Measurements from ENCODE around the gene FBXL14. TPM values are rescaled to one million over a fixed set of nuclear protein-coding genes. Genes with fewer than 3 reads are reported as not detected.

Gene FBXL14
- total and polyA plus RNA-seq, 4 donors: 4.4 to 23.0 (median 13.1) TPM

DNA sequence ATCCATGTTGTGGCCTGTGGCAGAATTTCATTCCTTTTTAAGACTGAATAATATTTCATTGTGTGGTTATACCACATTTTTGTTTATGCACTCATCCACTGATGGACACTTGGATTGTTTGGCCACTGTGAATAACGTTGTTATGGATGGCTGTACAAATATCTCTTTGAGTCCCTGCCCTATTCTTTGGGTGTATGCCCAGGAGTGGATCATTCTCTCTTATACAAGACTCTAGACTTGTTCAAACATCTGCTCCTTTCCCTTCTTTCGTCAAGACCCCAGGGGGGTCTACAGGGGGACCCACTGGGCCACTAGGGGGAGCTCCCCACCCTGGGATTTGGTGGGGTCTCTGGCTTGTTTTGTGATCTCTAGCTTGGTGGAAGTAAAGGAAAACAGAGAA is 77.4 kb downstream of the FBXL14 start:
- Histone ChIP-seq H3K4me1 (ENCODE audit: control insufficient read depth in 5 of 5, insufficient read depth in 5 of 5, low read length in 5 of 5) (peaks cover 0 to 11% (median 0%) of the 10 kb centered on the region in 5 donors), H3K9me3 (ENCODE audit: control insufficient read depth in 4 of 4, insufficient read depth in 3 of 4, low read length in 3 of 4) (peaks cover 0 to 3% (median 0%) of the 10 kb centered on the region in 4 donors), H3K27me3 (ENCODE audit: control insufficient read depth in 3 of 3, insufficient read depth in 3 of 3, low read length in 2 of 3) (no peaks in the 10 kb centered on the region), H3K4me3 (no peak overlapping the region), H3K9ac (ENCODE audit: insufficient read depth in 1 of 2, low read length in 2 of 2) (no peak overlapping the region), H3K27ac (ENCODE audit: low read depth in 1 of 2, low read length in 1 of 2) (no peak overlapping the region), H3K36me3 (ENCODE audit: control insufficient read depth in 4 of 4, insufficient read depth in 4 of 4, low read length in 4 of 4) (no peaks in the 10 kb centered on the region)
- WGBS, 2 donors: 29 to 38% methylated on average over 2 of the region's 2 CpGs
- DNase-seq: peak in 1 of 3 donors; percentile 32
- ATAC-seq (ENCODE audit: insufficient read depth, low FRiP score): no peak
- TF ChIP-seq, protein P1, sequence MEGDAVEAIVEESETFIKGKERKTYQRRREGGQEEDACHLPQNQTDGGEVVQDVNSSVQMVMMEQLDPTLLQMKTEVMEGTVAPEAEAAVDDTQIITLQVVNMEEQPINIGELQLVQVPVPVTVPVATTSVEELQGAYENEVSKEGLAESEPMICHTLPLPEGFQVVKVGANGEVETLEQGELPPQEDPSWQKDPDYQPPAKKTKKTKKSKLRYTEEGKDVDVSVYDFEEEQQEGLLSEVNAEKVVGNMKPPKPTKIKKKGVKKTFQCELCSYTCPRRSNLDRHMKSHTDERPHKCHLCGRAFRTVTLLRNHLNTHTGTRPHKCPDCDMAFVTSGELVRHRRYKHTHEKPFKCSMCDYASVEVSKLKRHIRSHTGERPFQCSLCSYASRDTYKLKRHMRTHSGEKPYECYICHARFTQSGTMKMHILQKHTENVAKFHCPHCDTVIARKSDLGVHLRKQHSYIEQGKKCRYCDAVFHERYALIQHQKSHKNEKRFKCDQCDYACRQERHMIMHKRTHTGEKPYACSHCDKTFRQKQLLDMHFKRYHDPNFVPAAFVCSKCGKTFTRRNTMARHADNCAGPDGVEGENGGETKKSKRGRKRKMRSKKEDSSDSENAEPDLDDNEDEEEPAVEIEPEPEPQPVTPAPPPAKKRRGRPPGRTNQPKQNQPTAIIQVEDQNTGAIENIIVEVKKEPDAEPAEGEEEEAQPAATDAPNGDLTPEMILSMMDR (IDR thresholded peaks at IDR 0.05; ENCODE audit: control extremely low read depth, extremely low read depth): no peak

Other genes with a start within 250 kb of the FBXL14 start
- gene WNT5B, start 34.6 kb upstream of the FBXL14 start, total RNA-seq: 10 to 100 TPM in 1 of 2 donors, 1 to 10 TPM in 1; 7.8 to 12.6 TPM
- gene WNT5B, start 34.6 kb upstream of the FBXL14 start, polyA plus RNA-seq: 1 to 10 TPM; 2.8 to 3.6 TPM
- gene ADIPOR2, start 96.5 kb upstream of the FBXL14 start, total RNA-seq: 10 to 100 TPM; 58.5 to 61.1 TPM
- 10 to 100 TPM; 31.9 to 48.8 TPM for gene ADIPOR2, start 96.5 kb upstream of the FBXL14 start, polyA plus RNA-seq
- gene LRTM2, start 226.0 kb upstream of the FBXL14 start, total RNA-seq: not detected
- under 1 TPM; 0.01 to 0.06 TPM for gene LRTM2, start 226.0 kb upstream of the FBXL14 start, polyA plus RNA-seq